ENCODE results near the gene CCSER1.

GRCh38 chr4:90977726-90978125 lies 850.5 kb downstream of the CCSER1 start:
- no peak for TF ChIP-seq CTCF (IDR thresholded peaks at IDR 0.05; ENCODE audit: low read depth, low read length, poor library complexity, severe bottlenecking)
- no peak for TF ChIP-seq EZH2phosphoT487 (IDR thresholded peaks at IDR 0.05; ENCODE audit: borderline replicate concordance, low read length)
